HG02642 (cell line): ENCODE measurements around the gene SURF2.
"Not testable (repeated sequence)": the region's sequence is repeated elsewhere in the genome, so short reads cannot be mapped to it uniquely, and the experiment has no call there.

Experiments
- ATAC-seq: cut with Tn5 transposase; IDR thresholded peaks from one replicate; pipeline ENCODE4 v1.9.1; 2021; ENCODE audit warnings: mild to moderate bottlenecking; ENCODE audit not compliant: unreplicated experiment, poor library complexity

The SURF2 gene

GRCh38 chr9:133334888-133335287 lies 21.5 kb upstream of the SURF2 start:
- not testable (repeated sequence) for ATAC-seq

DNA sequence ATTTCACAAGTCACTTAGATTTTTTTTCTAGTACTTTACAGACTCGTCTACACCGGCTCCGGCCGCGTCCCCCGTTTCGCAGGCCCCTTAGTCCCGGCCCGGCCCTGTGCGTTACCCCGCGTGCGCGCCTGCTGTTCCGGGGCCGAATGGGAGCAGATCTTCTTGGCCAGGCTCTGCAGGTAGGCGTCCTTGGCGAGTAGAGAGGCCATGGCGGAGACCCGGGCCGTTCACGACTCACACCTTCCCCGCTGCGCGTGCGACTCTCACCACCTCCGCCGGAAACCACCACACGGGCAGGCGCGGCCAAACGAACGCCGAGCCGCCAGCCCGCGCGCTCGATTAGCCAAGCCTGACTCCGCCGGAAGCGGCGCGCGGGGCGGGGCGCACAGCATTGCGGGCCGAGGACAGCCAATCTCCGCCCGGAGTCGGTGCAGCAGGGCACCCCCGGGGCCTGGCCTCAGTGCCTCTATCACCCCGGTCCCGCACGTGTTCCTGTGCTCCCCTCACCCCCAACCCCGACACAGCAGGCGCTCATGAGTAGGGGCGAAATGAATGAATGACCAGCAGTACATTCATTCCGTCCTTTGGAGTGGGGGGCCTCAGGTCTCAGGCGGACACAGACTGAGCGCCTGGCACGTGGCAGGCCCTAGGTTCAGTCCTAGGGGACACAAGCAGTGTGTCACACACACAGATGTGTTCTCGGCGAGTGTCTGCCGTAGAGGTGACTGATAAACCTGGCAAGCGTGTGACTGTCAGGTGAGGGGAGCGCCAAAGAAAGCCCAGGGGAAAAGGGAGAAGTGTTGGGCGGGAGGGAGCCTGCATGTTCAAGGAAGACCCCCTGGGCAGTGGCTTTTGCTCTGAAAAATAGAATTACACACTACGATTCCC lies 20.2 kb upstream of the SURF2 start, which contains the start of gene SURF6:
SURF6 (minus strand) TSS at position 265 of the 888 bp plus-strand sequence; CDS start at position 209, 56 bp downstream.
- ATAC-seq, result peak; percentile 85

DNA sequence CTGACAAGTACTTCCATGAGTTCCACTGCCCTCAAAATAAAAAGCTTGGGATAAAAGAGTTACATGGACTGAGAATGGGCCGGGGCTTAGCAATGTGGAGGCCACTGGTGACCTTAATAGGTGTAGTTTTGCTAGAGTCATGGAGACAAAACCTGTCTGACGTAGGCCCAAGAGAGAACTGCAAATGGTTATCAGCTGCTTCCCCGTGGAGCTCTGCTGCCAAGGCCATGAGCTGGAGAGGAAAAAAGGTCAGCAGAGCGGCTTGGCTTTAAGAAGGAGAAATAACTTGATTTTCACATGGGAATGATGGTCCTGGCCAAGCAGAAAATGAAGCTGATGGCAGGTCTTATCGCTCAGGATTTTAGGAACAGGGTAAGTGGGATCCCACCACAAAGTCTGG lies 16.7 kb upstream of the SURF2 start:
- no peak for ATAC-seq

DNA sequence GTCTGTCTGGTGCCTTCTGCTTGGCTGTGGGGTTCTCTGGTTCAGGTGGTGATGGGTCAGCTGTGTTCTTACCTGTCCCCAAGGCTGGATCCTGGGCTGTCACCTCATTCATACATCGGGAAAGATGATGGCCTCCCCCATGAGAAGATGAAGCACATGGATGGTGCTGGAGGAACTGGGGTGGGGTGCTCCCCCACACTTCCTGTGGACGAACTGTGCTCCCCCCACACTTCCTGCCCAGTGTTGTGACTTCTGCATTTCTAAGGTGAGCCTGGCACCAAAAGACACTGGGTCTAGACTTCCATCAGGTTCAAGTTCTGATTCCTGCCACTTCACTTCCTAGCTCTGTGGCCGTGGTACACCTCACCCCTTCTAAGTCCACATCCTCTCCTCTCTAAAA lies 16.1 kb upstream of the SURF2 start:
- ATAC-seq, result no peak

DNA sequence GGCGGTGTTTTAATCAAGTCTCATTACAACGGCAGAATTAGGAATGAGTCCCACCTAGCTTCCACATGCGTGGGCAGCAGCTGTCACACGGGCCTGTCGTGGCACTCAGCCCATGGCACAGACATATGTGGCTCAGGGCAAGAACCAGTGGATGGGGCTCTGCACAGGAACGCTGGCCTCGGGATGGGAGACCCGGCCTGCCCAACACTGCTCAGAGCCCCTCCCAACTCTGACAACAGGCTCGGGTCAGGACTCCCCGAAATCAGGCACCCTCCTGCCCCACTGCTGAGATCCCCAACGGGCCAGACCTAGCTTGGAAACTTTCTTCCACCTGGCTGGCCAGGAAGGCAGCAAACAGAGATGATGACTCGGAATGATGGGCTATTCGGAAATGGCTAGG lies 15.4 kb upstream of the SURF2 start:
- no peak for ATAC-seq

- no peak for ATAC-seq
These were observed 14.8 kb upstream of the SURF2 start for GRCh38 chr9:133341369-133342068.

- ATAC-seq, result no peak
These were observed 14.3 kb upstream of the SURF2 start for GRCh38 chr9:133342069-133342406.

DNA sequence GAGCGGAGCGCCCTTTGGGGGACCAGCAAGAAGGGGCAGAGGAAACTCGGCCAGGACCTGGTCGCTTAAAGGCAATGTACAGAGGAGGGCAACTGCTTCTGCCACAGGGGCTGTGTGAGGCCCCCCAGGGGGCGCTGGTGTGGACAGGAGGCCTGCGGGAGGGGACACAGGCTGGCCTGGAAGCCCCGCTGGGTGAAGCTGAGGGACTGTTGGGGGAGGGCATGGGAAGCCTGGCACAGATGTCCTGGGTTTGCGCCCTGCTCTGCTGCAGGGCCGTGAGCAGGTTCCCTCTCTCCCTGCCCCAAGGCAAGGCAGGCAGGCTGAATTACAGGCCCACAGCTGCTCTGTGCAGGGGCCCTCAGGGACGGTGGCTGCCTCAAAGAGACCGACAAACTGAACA lies 13.8 kb upstream of the SURF2 start:
- ATAC-seq, result no peak

- no peak for ATAC-seq
These were observed 12.3 kb upstream of the SURF2 start for GRCh38 chr9:133344071-133344470.

- no peak for ATAC-seq
These were observed 11.4 kb upstream of the SURF2 start for GRCh38 chr9:133344979-133345378.

DNA sequence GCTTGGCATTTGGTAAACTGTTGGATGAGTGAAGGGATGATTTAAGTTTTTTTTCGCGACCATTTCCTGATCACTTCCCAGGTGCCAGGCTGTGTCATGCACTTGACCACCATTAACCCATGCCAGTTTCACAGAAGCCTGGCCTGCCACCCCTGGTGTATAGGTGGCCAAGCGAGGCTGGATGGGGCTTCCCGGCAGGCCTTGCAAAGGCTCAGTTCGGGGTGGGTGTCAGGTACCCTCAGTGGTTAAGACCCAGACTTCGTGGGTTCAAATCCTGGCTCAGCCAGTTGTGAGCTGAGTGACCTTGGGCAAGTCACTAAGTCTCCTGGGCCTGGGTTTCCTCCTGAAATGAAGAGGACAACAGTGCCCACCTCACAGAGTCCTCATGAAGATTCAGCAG lies 10.8 kb upstream of the SURF2 start:
- no peak for ATAC-seq

DNA sequence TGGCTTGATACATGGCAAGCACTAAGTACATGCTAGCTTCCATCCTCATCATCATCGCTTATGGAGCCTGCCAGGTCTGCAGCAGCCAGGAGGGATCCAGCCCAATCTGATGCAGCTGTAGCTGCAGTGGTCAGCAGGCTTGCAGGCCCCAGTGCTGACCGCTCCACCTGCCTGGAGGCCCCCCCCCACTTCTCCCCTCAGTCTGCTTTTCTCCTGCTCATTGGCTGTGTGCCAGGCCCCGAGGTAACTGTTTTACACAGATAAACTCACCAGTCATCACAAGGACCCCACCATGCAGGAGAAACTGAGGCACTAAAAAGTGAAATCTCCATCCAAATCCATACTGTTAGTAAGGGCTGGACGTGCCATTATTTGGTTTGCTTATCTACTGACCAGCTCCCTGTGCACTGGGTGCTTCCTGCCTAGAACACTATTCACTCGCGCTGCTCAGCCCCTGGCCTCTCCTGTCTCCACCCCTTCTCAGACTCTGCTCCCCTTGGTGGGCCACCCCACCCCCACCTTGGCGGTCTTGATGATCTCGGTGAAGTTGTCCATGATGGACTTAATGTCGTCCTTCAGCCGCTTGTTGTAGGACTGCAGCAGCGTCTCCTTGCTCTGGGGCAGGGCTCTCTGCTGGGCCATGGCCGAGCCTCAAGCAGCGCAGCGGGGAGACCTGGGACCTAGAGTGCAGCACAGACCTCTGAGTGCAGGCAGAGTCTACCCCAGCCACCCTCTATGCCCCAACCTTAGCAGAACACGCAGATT lies 10.1 kb upstream of the SURF2 start:
- no peak for ATAC-seq

GRCh38 chr9:133347515-133347984 lies 8.8 kb upstream of the SURF2 start:
- peak; percentile 49 for ATAC-seq

DNA sequence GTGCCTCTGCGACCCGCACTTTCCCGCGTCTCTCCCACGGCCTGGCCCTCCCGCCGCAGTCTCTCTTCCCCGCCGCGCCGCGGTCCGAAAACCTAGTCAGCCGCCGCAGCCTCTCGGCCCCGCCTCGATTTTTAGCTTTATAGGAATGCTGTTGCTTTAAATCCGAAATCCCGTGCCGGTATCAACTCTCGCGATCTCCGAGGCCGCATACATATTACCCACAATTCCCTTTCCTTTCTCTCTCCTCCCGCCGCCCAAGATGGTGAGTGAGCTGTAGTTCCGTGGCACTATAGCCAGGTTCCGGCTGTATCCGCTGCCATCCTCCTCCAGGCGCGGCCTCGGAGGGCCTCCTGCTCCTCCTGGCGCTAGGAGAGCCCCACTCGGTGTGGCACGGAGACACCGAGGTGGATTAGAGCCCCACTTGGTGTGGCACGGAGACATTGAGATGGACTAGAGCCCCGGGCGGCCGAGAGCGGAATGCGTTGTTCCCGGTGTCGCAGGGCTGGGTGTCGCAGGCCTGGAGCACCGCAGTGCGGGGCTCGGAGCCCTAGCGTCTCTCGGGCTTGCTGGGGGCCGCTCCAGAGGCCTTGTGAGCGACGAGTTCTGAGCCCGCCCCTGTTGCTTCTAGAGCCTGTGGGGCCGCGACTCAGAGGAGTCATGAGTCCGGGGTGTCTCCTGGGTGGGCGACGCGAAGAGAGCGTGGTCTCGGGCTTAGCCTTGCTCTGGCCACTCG lies 8.2 kb upstream of the SURF2 start, which contains the start of the genes MED22 and RPL7A:
MED22 (minus strand) TSS at position 147 of the 733 bp plus-strand sequence. CDS start 1,469 bp downstream, outside the sequence.
RPL7A (plus strand) TSS at position 234 of the 733 bp plus-strand sequence; CDS start at position 260, 26 bp downstream.
- ATAC-seq, result peak; percentile 75

DNA sequence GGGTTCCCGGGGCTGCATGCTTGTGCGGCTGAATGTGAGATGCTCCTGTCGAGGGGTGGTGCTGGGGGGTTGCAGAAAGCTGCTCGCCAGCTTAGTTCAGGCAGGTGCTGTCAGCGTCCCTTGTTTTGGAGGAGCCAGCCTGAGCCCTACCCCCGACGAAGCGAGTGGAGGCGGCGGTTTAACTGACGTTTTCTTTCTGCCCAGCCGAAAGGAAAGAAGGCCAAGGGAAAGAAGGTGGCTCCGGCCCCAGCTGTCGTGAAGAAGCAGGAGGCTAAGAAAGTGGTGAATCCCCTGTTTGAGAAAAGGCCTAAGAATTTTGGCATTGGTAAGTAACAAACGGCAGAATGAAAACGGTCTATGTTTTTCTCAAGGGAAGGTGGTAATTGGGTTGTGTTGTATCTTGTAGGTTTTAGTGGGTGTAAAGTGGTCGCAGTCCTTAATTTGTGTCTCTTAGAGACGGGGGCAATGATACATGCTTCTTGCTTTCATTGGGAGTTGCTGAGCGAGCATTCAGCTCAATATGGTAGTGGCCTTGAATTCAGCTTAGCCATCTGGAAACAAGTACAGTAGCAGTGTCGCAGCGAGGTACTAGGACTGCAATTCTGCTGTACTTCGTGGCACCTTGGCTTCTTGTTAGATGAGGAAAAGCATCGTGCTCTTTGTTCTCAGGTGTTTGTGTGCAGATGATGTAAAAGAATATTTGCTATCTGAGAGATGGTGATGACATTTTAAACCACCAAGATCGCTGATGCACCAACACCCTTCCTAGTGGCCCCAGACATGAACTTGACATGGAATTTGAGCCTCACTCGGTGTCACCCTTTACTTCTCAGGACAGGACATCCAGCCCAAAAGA lies 7.4 kb upstream of the SURF2 start:
- no peak for ATAC-seq

- no peak for ATAC-seq
These were observed 6.3 kb upstream of the SURF2 start for GRCh38 chr9:133349965-133350616.

DNA sequence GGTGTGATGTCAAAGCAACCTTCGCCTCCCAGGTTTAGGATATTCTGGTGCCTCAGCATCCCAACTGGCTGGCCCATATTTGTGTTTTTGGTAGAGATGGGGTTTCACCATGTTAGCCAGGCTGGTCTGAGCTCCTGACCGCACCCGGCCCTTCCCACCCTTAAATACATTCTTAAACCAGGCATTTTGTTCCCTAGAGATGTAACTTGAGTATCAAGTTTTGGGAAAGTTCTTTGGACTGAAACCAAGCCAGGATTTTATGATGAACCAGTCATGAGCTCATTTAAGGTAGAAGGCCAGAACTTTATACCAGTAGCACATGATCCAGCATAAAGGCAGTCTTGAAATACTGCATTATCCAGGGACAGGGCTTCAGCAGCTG lies 4.8 kb upstream of the SURF2 start:
- ATAC-seq, result no peak

GRCh38 chr9:133351908-133352634 lies 4.3 kb upstream of the SURF2 start:
- ATAC-seq, result no peak
